ENCODE measurements around the gene CD9.

- TF ChIP-seq EZH2 (IDR thresholded peaks at IDR 0.05), result no peak
- TF ChIP-seq POLR2AphosphoS5 (IDR thresholded peaks at IDR 0.05; ENCODE audit: borderline replicate concordance, low read depth, low read length), result no peak
- no peak for TF ChIP-seq FOXP2 (optimal IDR thresholded peaks at IDR 0.05; ENCODE audit: control extremely low read depth, extremely low read length, insufficient read depth)
These were observed 85.5 kb downstream of the CD9 start for GRCh38 chr12:6285532-6286306.

Data from SK-N-MC (cell line).